Fibroblast of the conjunctiva (primary cell): Measurements from ENCODE around the gene TPK1.

Experiments
- DNase-seq: peaks from one replicate; pipeline ENCODE4 v3.0.0-alpha.2; 2010; ENCODE audit warnings: low read depth

TPK1 gene

GRCh38 chr7:144528536-144529045 is 307.3 kb downstream of the TPK1 start:
- no peak for DNase-seq

- no peak for DNase-seq
Measured at GRCh38 chr7:144527051-144527471, 308.8 kb downstream of the TPK1 start.

- DNase-seq, result no peak
Measured at GRCh38 chr7:144525956-144526355, 309.9 kb downstream of the TPK1 start.

GRCh38 chr7:144524271-144524670 is 311.6 kb downstream of the TPK1 start:
- no peak for DNase-seq

- DNase-seq, result no peak
Measured at GRCh38 chr7:144523621-144524020, 312.2 kb downstream of the TPK1 start.

- DNase-seq, result no peak
Measured at GRCh38 chr7:144519925-144520324, 315.9 kb downstream of the TPK1 start.

- DNase-seq, result no peak
Measured at GRCh38 chr7:144518360-144518759, 317.5 kb downstream of the TPK1 start.

- DNase-seq, result no peak
Measured at GRCh38 chr7:144517749-144518148, 318.1 kb downstream of the TPK1 start.

GRCh38 chr7:144516729-144517525 is 318.9 kb downstream of the TPK1 start:
- no peak for DNase-seq

GRCh38 chr7:144513334-144513733 is 322.5 kb downstream of the TPK1 start:
- DNase-seq, result no peak

- DNase-seq, result no peak
Measured at GRCh38 chr7:144510621-144511020, 325.2 kb downstream of the TPK1 start.

GRCh38 chr7:144508702-144509101 is 327.2 kb downstream of the TPK1 start:
- DNase-seq, result no peak

GRCh38 chr7:144503215-144503614 is 332.6 kb downstream of the TPK1 start:
- DNase-seq, result no peak

GRCh38 chr7:144500225-144500624 is 335.6 kb downstream of the TPK1 start:
- no peak for DNase-seq

- no peak for DNase-seq
Measured at GRCh38 chr7:144497282-144497681, 338.6 kb downstream of the TPK1 start.

- DNase-seq, result no peak
Measured at GRCh38 chr7:144494355-144494754, 341.5 kb downstream of the TPK1 start.

- no peak for DNase-seq
Measured at GRCh38 chr7:144489504-144489903, 346.3 kb downstream of the TPK1 start.

GRCh38 chr7:144488977-144489376 is 346.9 kb downstream of the TPK1 start:
- no peak for DNase-seq

- DNase-seq, result no peak
Measured at GRCh38 chr7:144487901-144488300, 348.0 kb downstream of the TPK1 start.

- no peak for DNase-seq
Measured at GRCh38 chr7:144484445-144484844, 351.4 kb downstream of the TPK1 start.

GRCh38 chr7:144483189-144483588 is 352.7 kb downstream of the TPK1 start:
- DNase-seq, result no peak

GRCh38 chr7:144481833-144482232 is 354.0 kb downstream of the TPK1 start:
- no peak for DNase-seq

GRCh38 chr7:144477348-144477747 is 358.5 kb downstream of the TPK1 start:
- DNase-seq, result no peak
